ENCODE measurements around the gene CHD8.
A peak's percentile ranks its signal among the peaks of the same experiment; 100 is the strongest.
"Not testable (repeated sequence)": the region's sequence is repeated elsewhere in the genome, so short reads cannot be mapped to it uniquely, and the experiment has no call there.

Gene CHD8

GRCh38 chr14:21455912-21456667, at the start of gene CHD8:
CHD8 (minus strand) TSS chr14:21456123; CDS start chr14:21431643, 24,480 bp downstream.
- peak; percentile 98 for DNase-seq

GRCh38 chr14:21505012-21505553, 49.2 kb upstream of the CHD8 start:
- no peak for DNase-seq

- no peak for DNase-seq
Measured at GRCh38 chr14:21503376-21503775, 47.5 kb upstream of the CHD8 start.

GRCh38 chr14:21501568-21501967, 45.6 kb upstream of the CHD8 start:
- DNase-seq = no peak

- DNase-seq = no peak
Measured at GRCh38 chr14:21498540-21499526, 42.9 kb upstream of the CHD8 start.

- DNase-seq = no peak
Measured at GRCh38 chr14:21496453-21496852, 40.5 kb upstream of the CHD8 start.

- DNase-seq = no peak
Measured at GRCh38 chr14:21494902-21495762, 39.2 kb upstream of the CHD8 start.

GRCh38 chr14:21486640-21487087, 30.7 kb upstream of the CHD8 start:
- DNase-seq = no peak

- DNase-seq = peak; percentile 93
Measured at GRCh38 chr14:21476925-21477681, 21.2 kb upstream of the CHD8 start, which contains the start of the genes RAB2B and TOX4. RAB2B (minus strand) TSS chr14:21476959; CDS start chr14:21476872, 87 bp downstream. TOX4 (plus strand) TSS chr14:21477195; CDS start chr14:21477279, 84 bp downstream.

GRCh38 chr14:21476523-21476924, 20.6 kb upstream of the CHD8 start:
- DNase-seq = no peak

GRCh38 chr14:21475767-21476522, 20.0 kb upstream of the CHD8 start:
- no peak for DNase-seq

- DNase-seq = no peak
Measured at GRCh38 chr14:21467616-21468015, 11.7 kb upstream of the CHD8 start.

- DNase-seq = no peak
Measured at GRCh38 chr14:21455592-21455911, 371 bp downstream of the CHD8 start.

GRCh38 chr14:21454843-21455544, 929 bp downstream of the CHD8 start:
- DNase-seq = no peak

GRCh38 chr14:21449899-21450216, 6.1 kb downstream of the CHD8 start:
- no peak for DNase-seq

GRCh38 chr14:21442657-21443056, 13.3 kb downstream of the CHD8 start:
- DNase-seq = not testable (repeated sequence)

GRCh38 chr14:21440859-21441258, 15.1 kb downstream of the CHD8 start:
- DNase-seq = no peak

- peak; percentile 93 for DNase-seq
Measured at GRCh38 chr14:21437063-21437901, 18.6 kb downstream of the CHD8 start.

- DNase-seq = no peak
Measured at GRCh38 chr14:21436567-21437062, 19.3 kb downstream of the CHD8 start.
